HepG2 (cell line): Measurements from ENCODE around the gene ISY1. TPM values are rescaled to one million over a fixed set of nuclear protein-coding genes. Genes with fewer than 3 reads are reported as not detected.
A peak's percentile ranks its signal among the peaks of the same experiment; 100 is the strongest.

Source experiments
- ATF1 ChIP-seq: IDR thresholded peaks from 2 replicates; pipeline ENCODE4 v1.6.1; 2016; ENCODE audit warnings: mild to moderate bottlenecking, control low read depth
- ATF3 ChIP-seq: sonication (generic); formaldehyde crosslinking; IDR thresholded peaks from 2 replicates; pipeline ENCODE4 v1.4.0; 2020; ENCODE audit warnings: missing genetic modification reagents
- E2F1 ChIP-seq: sonication (generic); formaldehyde crosslinking; IDR thresholded peaks from 2 replicates; pipeline ENCODE4 v1.5.0; 2020; ENCODE audit warnings: missing genetic modification reagents
- FOXK1 ChIP-seq: sonication (generic); formaldehyde crosslinking; IDR thresholded peaks from 2 replicates; pipeline ENCODE4 v1.4.0; 2020; ENCODE audit warnings: low read depth, missing genetic modification reagents, borderline replicate concordance
- HNF1A ChIP-seq, 2 experiments: sonication (generic) in 1 of 2; formaldehyde crosslinking in 1 of 2; IDR thresholded peaks; 2 replicates each; pipeline versions ENCODE4 v1.4.0 to v1.6.1; 2016 to 2020; ENCODE audit warnings: borderline replicate concordance in 1 of 2, low read depth in 1 of 2, mild to moderate bottlenecking in 1 of 2, missing genetic modification reagents in 1 of 2
- IRX3 ChIP-seq: sonication (generic); formaldehyde crosslinking; IDR thresholded peaks from 2 replicates; pipeline ENCODE4 v1.8.1; 2023; ENCODE audit warnings: mild to moderate bottlenecking, low read depth, missing genetic modification reagents, borderline replicate concordance
- KDM5A ChIP-seq: fragments of 200-600 bp; sonication (generic); IDR thresholded peaks from 2 replicates; pipeline ENCODE4 v1.7.0; 2018; ENCODE audit warnings: antibody characterized with exemption, mild to moderate bottlenecking, low read length, borderline replicate concordance
- KLF15 ChIP-seq: sonication (generic); formaldehyde crosslinking; IDR thresholded peaks from 2 replicates; pipeline ENCODE4 v1.8.1; 2023; ENCODE audit warnings: borderline replicate concordance, mild to moderate bottlenecking, inconsistent platforms, missing genetic modification reagents, mixed read lengths
- MAX ChIP-seq: IDR thresholded peaks from 2 replicates; pipeline ENCODE4 v1.6.1; 2012; ENCODE audit warnings: inconsistent platforms
- NR2C2 ChIP-seq: sonication (generic); formaldehyde crosslinking; IDR thresholded peaks from 2 replicates; pipeline ENCODE4 v1.4.0; 2020; ENCODE audit warnings: missing genetic modification reagents, mild to moderate bottlenecking, moderate library complexity, borderline replicate concordance
- PITX1 ChIP-seq: sonication (generic); formaldehyde crosslinking; IDR thresholded peaks from 2 replicates; pipeline ENCODE4 v1.5.1; 2020; ENCODE audit warnings: mild to moderate bottlenecking, missing genetic modification reagents
- REXO4 ChIP-seq: sonication (generic); formaldehyde crosslinking; IDR thresholded peaks from 2 replicates; pipeline ENCODE4 v1.8.0; 2022; ENCODE audit warnings: missing genetic modification reagents, mild to moderate bottlenecking, borderline replicate concordance
- ZBTB20 ChIP-seq: sonication (generic); formaldehyde crosslinking; IDR thresholded peaks from 2 replicates; pipeline ENCODE4 v1.8.1; 2023; ENCODE audit warnings: missing genetic modification reagents, low read depth, mild to moderate bottlenecking, borderline replicate concordance
- ZNF136 ChIP-seq: sonication (generic); formaldehyde crosslinking; IDR thresholded peaks from 2 replicates; pipeline ENCODE4 v1.8.1; 2022; ENCODE audit warnings: low read depth, mild to moderate bottlenecking, moderate library complexity, missing genetic modification reagents
- ZNF646 ChIP-seq: sonication (generic); formaldehyde crosslinking; IDR thresholded peaks from 2 replicates; pipeline ENCODE4 v1.9.0; 2021; ENCODE audit warnings: mild to moderate bottlenecking, missing genetic modification reagents
- ZSCAN25 ChIP-seq: sonication (generic); formaldehyde crosslinking; IDR thresholded peaks from 2 replicates; pipeline ENCODE4 v1.8.0; 2022; ENCODE audit warnings: mild to moderate bottlenecking, missing genetic modification reagents
- ZSCAN30 ChIP-seq: sonication (generic); formaldehyde crosslinking; IDR thresholded peaks from 2 replicates; pipeline ENCODE4 v1.5.0; 2020; ENCODE audit warnings: mild to moderate bottlenecking, missing genetic modification reagents
- polyA plus RNA-seq, 8 experiments: library from polyadenylated mRNA; depleted of rRNA in 3 of 8; stranded (reverse) in 7 of 8; unstranded in 1 of 8; fragments of >200 nt; fragmentation: Illumina TruSeq in 4 of 8; extraction: Trizol in 4 of 8; gene quantifications; 2 replicates each; pipeline versions ENCODE4 v1.2.1 to v1.2.3, GENCODE V29; 2011 to 2016; ENCODE audit warnings: low read depth in 4 of 8, missing spikeins in 1 of 8, mixed read lengths in 1 of 8; ENCODE audit not compliant: insufficient read depth in 1 of 8
- total RNA-seq, 5 experiments: library from RNA; depleted of rRNA; stranded (reverse); fragments of >200 nt; fragmentation: Illumina TruSeq; extraction: Trizol; gene quantifications; 2 replicates each; pipeline ENCODE4 v1.2.3, GENCODE V29; 2016; ENCODE audit warnings: low read depth in 1 of 5

ISY1 gene
- total and polyA plus RNA-seq, 2 of the 13 experiments (the other 11 are each of a cell fraction or from before 2014, with no cell fraction given), result 21.0 to 39.1 TPM

GRCh38 chr3:129116482-129116946 is 44.3 kb downstream of the ISY1 start (continued):
- TF ChIP-seq FOXK1 (CRISPR knock-in tag) (peak; percentile 32; the same call in 1 of the 2 replicates), ZNF646 (no peak), ZNF136 (CRISPR knock-in tag) (no peak), KDM5A (no peak), HNF1A (IDR thresholded peaks at IDR 0.05; ENCODE audit: low read depth) (no peak), HNF1A (CRISPR knock-in tag; IDR thresholded peaks at IDR 0.05; ENCODE audit: borderline replicate concordance) (no peak), ZBTB20 (CRISPR knock-in tag) (no peak), PITX1 (CRISPR knock-in tag) (no peak), MAX (no peak), ATF1 (no peak), ZSCAN30 (CRISPR knock-in tag) (no peak), IRX3 (CRISPR knock-in tag) (no peak), NR2C2 (peak; percentile 59; the same call in 1 of the 2 replicates), ZSCAN25 (CRISPR knock-in tag) (no peak), REXO4 (CRISPR knock-in tag) (no peak), E2F1 (CRISPR knock-in tag) (no peak), ATF3 (CRISPR knock-in tag) (no peak), KLF15 (no peak)
